Psoas muscle (tissue), 8 donors: ENCODE data around the gene CRYBB1. TPM values are rescaled to one million over a fixed set of nuclear protein-coding genes. Genes with fewer than 3 reads are reported as not detected.

Source experiments
- ATAC-seq, 4 donors: fragments of 200-7000 bp; cut with Tn5 transposase; one replicate each; pipeline ENCODE4 v1.9.1; 2020; ENCODE audit warnings: moderate library complexity in 3 of 4, mild to moderate bottlenecking in 2 of 4
- DNase-seq, 2 donors: peaks; one replicate each; pipeline ENCODE4 v3.0.0-alpha.2; 2020
- H3K27ac ChIP-seq: fragments of 200-600 bp; one replicate; pipeline ENCODE4 v1.8.0; 2022
- H3K27me3 ChIP-seq, 3 donors: fragments of 200-600 bp in 1 of 3; one replicate each; pipeline versions ENCODE4 v1.6.1 to v1.8.0; 2013 to 2022; ENCODE audit warnings: low read length in 2 of 3, mild to moderate bottlenecking in 2 of 3, moderate library complexity in 1 of 3; ENCODE audit not compliant: insufficient read depth in 3 of 3
- H3K36me3 ChIP-seq, 2 donors: fragments of 200-600 bp in 1 of 2; one replicate each; pipeline versions ENCODE4 v1.6.1 to v1.8.0; 2013 to 2022; ENCODE audit warnings: low read depth in 1 of 2, mild to moderate bottlenecking in 1 of 2, moderate library complexity in 1 of 2; ENCODE audit not compliant: insufficient read depth in 1 of 2
- H3K4me1 ChIP-seq: fragments of 200-600 bp; one replicate; pipeline ENCODE4 v1.8.0; 2022
- H3K4me3 ChIP-seq: fragments of 200-600 bp; one replicate; pipeline ENCODE4 v1.8.0; 2022; ENCODE audit warnings: mild to moderate bottlenecking
- H3K9me3 ChIP-seq: fragments of 200-600 bp; one replicate; pipeline ENCODE4 v1.8.0; 2022
- CTCF ChIP-seq: fragments of 200-600 bp; IDR thresholded peaks from one replicate; pipeline ENCODE4 v1.8.0; 2022; ENCODE audit warnings: antibody characterized with exemption
- WGBS, 3 donors: extraction: QIAGEN DNeasy Blood & Tissue Kit; methylation state at CpG; one replicate each; pipeline versions ENCODE4 v1.1.6 to v1.1.7; 2013; 5-methylcytosine and 5-hydroxymethylcytosine counted together
- intact Hi-C, 2 donors: fragments of 100-400 bp; cut with DNase I; formaldehyde crosslinking; loops; one replicate each; pipeline versions ENCODE4 v1.11.0 to v1.14.2; 2022
- polyA plus RNA-seq, 3 donors: library from polyadenylated mRNA; stranded (reverse); fragments of 200-250 nt; gene quantifications; one replicate each; pipeline ENCODE4 v1.2.3, GENCODE V29; 2013
- total RNA-seq, 4 donors: library from RNA; stranded (reverse); fragmentation: NEBNext Ultra II Directional in 2 of 4; extraction: Animal tissue kit (Norgen Biotek cat#: 25700) in 2 of 4; gene quantifications; one replicate each; pipeline versions ENCODE4 v1.2.1 to v1.2.4, GENCODE V29; 2021 to 2023
- donor health status: healthy with polysubstance abuse.
- donor health status: DM: no; HTN: no; CAD: no; lungs with moderate emphysema.
- donor health status: Bipolar disorder and iron deficiency.
- donor health status: healthy.
- donor health status: DM: yes; HTN: yes; CAD: no.
- donor health status: DM: no; HTN: no; CAD: no.
- donor health status: DM: no; HTN: no; CAD: no.
- donor health status: DM: yes; HTN: yes; CAD: no.

Gene CRYBB1
- total and polyA plus RNA-seq, 7 donors = 0.14 to 0.25 (median 0.22) TPM; not detected in 2

DNA sequence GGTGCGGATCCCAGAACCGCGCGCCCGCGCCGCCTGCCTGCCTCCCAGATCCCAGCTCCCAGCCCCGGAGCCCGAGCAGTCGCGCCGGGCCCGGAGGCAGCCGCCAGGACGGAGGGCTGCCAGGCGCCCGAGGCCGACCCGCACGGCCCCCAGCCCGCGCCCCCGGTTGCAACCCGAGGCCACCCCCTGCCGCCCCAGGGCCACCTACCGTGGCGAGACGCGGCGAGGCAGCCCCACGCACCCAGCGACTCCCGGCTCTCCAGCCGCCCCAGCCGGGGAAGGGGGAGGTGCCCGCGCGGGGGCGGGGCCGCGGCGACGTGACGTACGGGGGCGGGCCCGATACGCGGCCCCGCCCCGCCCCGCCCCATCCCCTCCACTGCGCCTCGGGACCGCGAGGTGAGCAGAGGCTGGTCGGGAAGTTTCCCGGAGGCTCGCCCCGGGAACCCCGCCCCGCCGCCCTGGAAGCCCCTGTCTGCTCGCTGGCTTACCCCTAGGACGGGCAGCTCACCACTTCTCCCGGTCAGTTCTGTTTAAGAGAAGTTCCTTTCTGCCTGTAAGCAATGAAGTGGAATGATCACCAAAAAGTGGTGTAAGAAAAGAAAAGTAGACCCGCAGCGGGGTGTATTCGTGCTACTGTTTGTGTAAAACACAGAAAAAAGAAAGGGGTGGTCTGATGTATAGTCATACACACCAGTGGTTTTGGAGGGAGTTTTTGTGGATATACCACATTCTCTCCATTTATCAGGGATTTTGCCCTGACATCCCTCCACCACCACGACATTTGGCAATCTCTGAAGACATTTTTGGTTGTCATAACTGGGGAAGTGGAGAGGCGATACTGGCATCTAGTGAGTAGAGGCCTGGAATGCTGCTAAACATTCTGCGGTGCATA is 27.7 kb downstream of the CRYBB1 start, which contains the start of gene TPST2:
TPST2 (minus strand) TSS at position 288 of the 892 bp plus-strand sequence. CDS start 48,502 bp downstream, outside the sequence.
- intact Hi-C loops = loop anchor here (5.0 kb wide), 5 partner anchors 38 to 108 kb away; partner anchors contain the start of genes TFIP11 (in 2 of the 2), HPS4 (in 1 of the 2) and SRRD (in 1 of the 2)
- DNase-seq = peak; percentile 81 to 88
- H3K4me1 ChIP-seq = peaks cover 29% of the 10 kb centered on the region
- no peaks in the 10 kb centered on the region for H3K9me3 ChIP-seq
- ATAC-seq = peak; percentile 87 to 91 (median 90)
- H3K4me3 ChIP-seq = peak within 1 kb of the TSS; percentile 98
- H3K36me3 ChIP-seq = no peaks in the 10 kb centered on the region
- TF ChIP-seq CTCF = peak; percentile 2
- WGBS, 3 donors = 0 to 2% (median 1%) methylated on average over 23 to 71 of the region's 72 CpGs
- no peaks in the 10 kb centered on the region for H3K27me3 ChIP-seq
- peak within 1 kb of the TSS; percentile 89 for H3K27ac ChIP-seq

DNA sequence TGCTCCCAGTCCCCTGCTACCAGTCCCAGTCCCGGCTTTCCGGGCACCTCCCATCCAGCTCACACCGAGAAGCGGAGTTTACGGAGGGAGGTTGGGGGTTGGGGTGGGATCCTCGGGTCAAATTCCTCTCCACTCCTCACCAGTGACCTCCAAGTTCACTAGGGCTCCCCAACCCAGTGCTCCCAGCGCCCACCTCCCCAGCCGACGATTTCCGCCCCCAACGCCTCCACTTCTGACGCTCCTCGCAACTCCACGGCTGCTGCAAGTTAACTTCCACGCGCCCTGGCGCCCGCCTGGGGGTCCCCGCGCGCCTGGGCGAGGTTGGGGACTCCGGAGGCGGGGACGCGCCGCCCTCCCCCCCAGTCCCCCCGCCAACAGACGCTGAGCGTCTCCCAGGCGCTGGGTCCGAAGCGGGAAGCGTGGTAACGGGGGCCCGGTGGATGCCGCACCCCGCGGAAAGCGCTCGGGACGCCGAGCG is 28.4 kb downstream of the CRYBB1 start:
- H3K4me3 ChIP-seq = peak overlapping the region; percentile 98
- no peaks in the 10 kb centered on the region for H3K36me3 ChIP-seq
- intact Hi-C loops = loop anchor here (5.0 kb wide), 4 partner anchors 37 to 107 kb away; partner anchors contain the start of genes TFIP11 (in 2 of the 2), HPS4 (in 1 of the 2) and SRRD (in 1 of the 2)
- WGBS, 3 donors = 1 to 2% (median 1%) methylated on average over 38 to 44 of the region's 44 CpGs
- ATAC-seq (peak; percentile 24 to 49 (median 38)), DNase-seq (peak; percentile 45 to 68)
- H3K27ac ChIP-seq = peak overlapping the region; percentile 89
- no peaks in the 10 kb centered on the region for H3K27me3 ChIP-seq
- H3K9me3 ChIP-seq = no peaks in the 10 kb centered on the region
- TF ChIP-seq CTCF = no peak
- peaks cover 36% of the 10 kb centered on the region for H3K4me1 ChIP-seq

GRCh38 chr22:26588729-26589366 is 29.0 kb downstream of the CRYBB1 start:
- peak overlapping the region; percentile 98 for H3K4me3 ChIP-seq
- H3K9me3 ChIP-seq = no peaks in the 10 kb centered on the region
- peaks cover 36% of the 10 kb centered on the region for H3K4me1 ChIP-seq
- peak overlapping the region; percentile 89 for H3K27ac ChIP-seq
- intact Hi-C loops = loop anchor here (5.0 kb wide), 4 partner anchors 37 to 107 kb away; partner anchors contain the start of genes TFIP11 (in 2 of the 2), HPS4 (in 1 of the 2) and SRRD (in 1 of the 2)
- ATAC-seq = no peak
- peaks cover 0 to 4% of the 10 kb centered on the region in 2 donors for H3K36me3 ChIP-seq
- no peak for TF ChIP-seq CTCF
- 61 to 69% (median 61%) methylated on average over 14 of the region's 14 CpGs for WGBS, 3 donors
- no peaks in the 10 kb centered on the region for H3K27me3 ChIP-seq
- DNase-seq = no peak

DNA sequence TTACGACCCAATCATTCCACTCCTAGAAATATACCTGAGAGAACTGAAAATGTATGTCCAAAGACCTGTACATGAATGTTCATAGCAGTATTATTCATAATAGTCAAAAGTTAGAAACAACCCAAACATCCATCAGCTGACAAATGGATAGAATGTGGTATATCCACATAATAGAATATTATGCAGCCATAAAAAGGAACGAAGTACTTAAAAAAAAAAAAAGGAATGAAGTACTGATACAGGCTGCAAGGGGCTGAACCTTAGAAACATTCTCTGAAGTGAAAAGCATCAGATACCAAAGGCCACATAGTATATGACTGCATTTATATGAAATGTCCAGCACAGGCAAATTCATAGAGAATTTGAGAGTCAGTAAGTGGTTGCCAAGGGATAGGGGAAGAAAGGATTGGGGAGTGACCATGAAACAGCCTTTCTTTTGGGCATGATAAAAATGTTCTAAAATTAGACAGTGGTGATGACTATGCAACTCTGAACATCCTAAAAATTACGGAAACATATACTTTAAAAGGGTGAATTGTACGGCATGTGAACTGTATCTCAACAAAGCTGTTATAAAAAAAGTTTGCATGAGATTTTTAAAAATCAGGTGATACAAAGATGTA is 29.7 kb downstream of the CRYBB1 start:
- TF ChIP-seq CTCF = no peak
- DNase-seq = no peak
- H3K27me3 ChIP-seq = no peaks in the 10 kb centered on the region
- H3K27ac ChIP-seq = peak overlapping the region; percentile 89
- H3K4me3 ChIP-seq = peak overlapping the region; percentile 98
- ATAC-seq = no peak
- peaks cover 36% of the 10 kb centered on the region for H3K4me1 ChIP-seq
- no peaks in the 10 kb centered on the region for H3K9me3 ChIP-seq
- intact Hi-C loops = loop anchor here (5.0 kb wide), 4 partner anchors 36 to 106 kb away; partner anchors contain the start of genes TFIP11 (in 2 of the 2), HPS4 (in 1 of the 2) and SRRD (in 1 of the 2)
- H3K36me3 ChIP-seq = peaks cover 0 to 4% of the 10 kb centered on the region in 2 donors
- whole genome bisulfite sequencing, 3 donors = 93 to 95% (median 94%) methylated on average over 4 of the region's 4 CpGs
